A549 treated with CpdA at 1 μM for 4 hours (cell line): Measurements from ENCODE around the gene SUPT20HL2. TPM values are rescaled to one million over a fixed set of nuclear protein-coding genes. Genes with fewer than 3 reads are reported as not detected.

Experiments
- total RNA-seq: library from RNA; stranded (reverse); fragments of 200-300 nt; extraction: Qiagen RNA extraction; gene quantifications from 5 replicates; pipeline ENCODE4 v1.2.3, GENCODE V29; 2022; ENCODE audit warnings: low read depth

SUPT20HL2 gene
- total RNA-seq, result not detected in 5 replicates

GRCh38 chrX:24314019-24314635, at the start of gene SUPT20HL2:
Gene SUPT20HL2 (minus strand): TSS chrX:24314069. CDS start chrX:24313315, 754 bp downstream.

GRCh38 chrX:24360272-24360671, 46.4 kb upstream of the SUPT20HL2 start, which contains the start of gene SUPT20HL1:
Gene SUPT20HL1 (plus strand): TSS chrX:24360639. CDS start chrX:24362761, 2,122 bp downstream.

Other genes starting within 250 kb of the SUPT20HL2 start
- gene ZFX, start 164.3 kb downstream of the SUPT20HL2 start, total RNA-seq, result 8.7 to 12.4 TPM (median 10.0 TPM) in 5 replicates
- gene SUPT20HL1, start 46.6 kb upstream of the SUPT20HL2 start, total RNA-seq, result not detected in 5 replicates
- 5.8 to 6.5 TPM (median 6.3 TPM) in 5 replicates for gene PDK3, start 151.2 kb upstream of the SUPT20HL2 start, total RNA-seq